HG03354 (cell line): ENCODE measurements around the gene CLEC16A.

Experiments
- ATAC-seq: cut with Tn5 transposase; IDR thresholded peaks from one replicate; pipeline ENCODE4 v1.9.1; 2021; ENCODE audit warnings: mild to moderate bottlenecking; ENCODE audit not compliant: unreplicated experiment, poor library complexity, severe bottlenecking

CLEC16A gene

GRCh38 chr16:11175787-11176341 is 231.5 kb downstream of the CLEC16A start:
- peak; percentile 48 for ATAC-seq

GRCh38 chr16:11177578-11178160 is 233.3 kb downstream of the CLEC16A start:
- ATAC-seq: no peak

- no peak for ATAC-seq
These were observed 234.1 kb downstream of the CLEC16A start for GRCh38 chr16:11178424-11178823.

DNA sequence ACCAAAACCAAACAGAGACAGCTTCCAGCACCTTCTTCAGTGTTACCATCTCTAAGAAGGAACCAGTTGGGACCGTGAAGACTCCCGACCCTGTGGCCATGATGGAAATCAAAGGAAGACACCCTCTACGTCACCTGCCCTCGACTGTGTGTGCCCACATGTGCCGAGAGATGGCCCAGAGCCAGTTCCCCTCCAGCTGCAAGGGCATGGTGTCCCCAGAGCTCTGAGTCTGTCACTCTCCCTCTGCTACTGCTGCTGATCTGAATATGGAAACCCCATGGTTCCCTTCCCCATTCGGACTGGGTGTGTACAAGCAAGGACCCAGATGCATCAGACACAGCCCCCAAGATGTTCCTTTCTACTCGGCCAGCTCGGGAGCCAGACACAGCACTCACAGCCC is 235.2 kb downstream of the CLEC16A start:
- ATAC-seq: no peak

GRCh38 chr16:11180489-11180888 is 236.1 kb downstream of the CLEC16A start:
- no peak for ATAC-seq

DNA sequence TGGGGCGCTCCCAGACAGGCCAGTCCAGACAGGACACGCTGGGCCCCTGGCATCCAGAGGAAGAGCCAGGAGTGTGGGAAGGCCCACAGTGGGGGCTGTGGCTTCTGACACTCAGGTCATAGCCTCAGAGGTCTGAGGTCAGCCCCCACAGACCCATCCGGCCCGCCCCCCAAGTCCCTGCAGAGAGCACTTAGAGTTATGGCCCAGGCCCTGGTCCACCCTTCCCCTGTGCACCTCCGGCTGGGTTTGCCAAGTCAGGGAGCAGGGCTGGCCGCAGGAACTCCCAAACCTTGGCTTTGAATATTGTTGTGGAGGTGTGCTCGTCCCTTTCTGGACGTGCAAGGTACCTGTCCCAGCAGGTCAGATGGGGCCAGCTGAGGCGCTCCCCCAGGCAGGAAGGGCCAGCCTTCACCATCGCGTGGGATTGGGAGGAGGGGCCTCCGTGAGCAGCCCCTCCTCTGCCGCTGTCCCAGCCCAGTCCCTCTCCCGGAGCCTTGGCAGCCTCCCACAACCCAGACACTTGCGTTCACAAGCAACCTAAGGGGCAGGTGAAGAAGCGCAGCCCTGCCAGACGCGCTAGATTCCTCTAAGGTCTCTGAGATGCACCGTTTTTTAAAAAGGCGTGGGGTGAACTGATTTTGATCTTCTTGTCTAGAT is 237.0 kb downstream of the CLEC16A start:
- no peak for ATAC-seq

DNA sequence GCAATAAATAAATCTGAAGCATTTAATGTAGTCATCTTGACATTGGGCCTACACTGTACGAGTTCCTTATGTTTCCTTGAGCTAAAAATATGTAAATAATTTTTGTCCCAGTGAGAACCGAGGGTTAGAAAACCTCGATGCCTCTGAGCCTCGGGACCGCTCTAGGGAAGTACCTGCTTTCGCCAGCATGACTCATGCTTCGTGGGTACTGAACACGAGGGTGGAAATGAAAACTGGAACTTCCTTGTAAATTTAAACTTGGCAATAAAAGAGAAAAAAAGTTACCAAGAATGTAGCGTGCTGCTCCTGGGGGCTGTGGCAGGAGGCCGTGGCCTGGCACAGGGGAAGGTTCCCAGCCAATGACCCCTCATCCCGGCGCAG is 237.5 kb downstream of the CLEC16A start:
- no peak for ATAC-seq

- ATAC-seq: no peak
These were observed 238.0 kb downstream of the CLEC16A start for GRCh38 chr16:11182411-11182810.

DNA sequence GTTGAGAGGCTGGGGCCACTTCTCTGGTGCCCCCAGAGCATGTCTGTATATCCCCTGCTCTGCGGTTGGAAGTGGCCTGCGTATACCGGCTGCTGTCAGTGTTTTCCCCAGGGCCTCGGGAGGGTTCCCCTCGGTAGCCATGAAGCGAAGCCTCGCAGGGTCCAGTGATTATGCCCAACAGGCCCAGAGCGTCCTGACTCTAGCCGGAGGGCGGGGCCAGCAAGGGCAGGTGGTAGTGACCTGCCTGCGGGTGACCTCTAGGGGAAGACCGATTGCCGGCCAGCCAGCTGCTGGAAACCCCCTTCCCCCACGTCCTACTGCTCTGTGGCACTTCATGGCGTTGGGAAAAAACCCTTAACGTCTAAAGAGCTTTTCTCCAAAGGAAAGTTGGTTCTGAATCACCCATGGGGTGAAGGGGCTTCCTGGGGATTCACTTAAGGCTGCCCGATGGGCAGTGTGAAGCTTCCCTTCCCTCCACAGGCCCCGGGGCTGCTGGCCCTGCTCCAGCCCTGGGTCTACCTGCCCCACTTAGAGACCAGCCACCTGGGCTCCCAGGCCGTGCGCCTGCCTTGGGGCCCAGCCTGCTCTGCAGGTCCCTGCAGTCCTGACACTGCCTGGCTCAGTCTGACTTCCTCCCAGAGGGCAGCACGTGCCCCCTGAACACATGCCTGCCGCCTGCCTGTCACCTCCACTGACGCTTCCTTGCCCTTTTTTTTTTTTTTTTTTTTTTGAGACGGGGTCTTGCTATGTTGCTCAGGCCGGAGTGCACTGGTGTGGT is 238.9 kb downstream of the CLEC16A start:
- peak; percentile 58 for ATAC-seq

- ATAC-seq: no peak
These were observed 239.6 kb downstream of the CLEC16A start for GRCh38 chr16:11183951-11184350.

DNA sequence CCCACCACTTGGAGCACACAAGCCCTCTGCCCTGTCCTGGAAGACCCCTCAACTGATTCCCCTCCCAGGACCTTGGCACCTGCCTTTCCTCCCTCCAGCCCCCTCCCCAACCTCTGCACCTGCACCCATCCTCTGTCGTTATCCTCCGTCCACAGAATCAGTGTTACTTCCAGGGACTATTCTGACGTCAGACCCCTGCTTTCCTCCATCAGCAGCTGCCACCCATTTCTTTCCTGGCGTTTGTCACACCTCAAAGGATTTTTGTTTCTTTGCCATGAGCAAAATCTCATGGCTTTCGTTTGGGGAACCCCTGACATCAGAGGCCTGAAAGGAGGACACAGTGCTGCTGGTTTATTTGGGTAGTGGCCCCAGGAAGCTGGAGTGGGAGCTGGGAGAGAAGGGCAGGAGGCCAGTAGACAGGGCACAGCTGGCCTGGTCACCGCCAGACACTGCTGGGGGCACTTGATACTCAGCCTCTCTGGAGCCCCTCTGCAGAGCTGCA is 243.2 kb downstream of the CLEC16A start:
- no peak for ATAC-seq

GRCh38 chr16:11188801-11189740 is 244.7 kb downstream of the CLEC16A start:
- no peak for ATAC-seq

DNA sequence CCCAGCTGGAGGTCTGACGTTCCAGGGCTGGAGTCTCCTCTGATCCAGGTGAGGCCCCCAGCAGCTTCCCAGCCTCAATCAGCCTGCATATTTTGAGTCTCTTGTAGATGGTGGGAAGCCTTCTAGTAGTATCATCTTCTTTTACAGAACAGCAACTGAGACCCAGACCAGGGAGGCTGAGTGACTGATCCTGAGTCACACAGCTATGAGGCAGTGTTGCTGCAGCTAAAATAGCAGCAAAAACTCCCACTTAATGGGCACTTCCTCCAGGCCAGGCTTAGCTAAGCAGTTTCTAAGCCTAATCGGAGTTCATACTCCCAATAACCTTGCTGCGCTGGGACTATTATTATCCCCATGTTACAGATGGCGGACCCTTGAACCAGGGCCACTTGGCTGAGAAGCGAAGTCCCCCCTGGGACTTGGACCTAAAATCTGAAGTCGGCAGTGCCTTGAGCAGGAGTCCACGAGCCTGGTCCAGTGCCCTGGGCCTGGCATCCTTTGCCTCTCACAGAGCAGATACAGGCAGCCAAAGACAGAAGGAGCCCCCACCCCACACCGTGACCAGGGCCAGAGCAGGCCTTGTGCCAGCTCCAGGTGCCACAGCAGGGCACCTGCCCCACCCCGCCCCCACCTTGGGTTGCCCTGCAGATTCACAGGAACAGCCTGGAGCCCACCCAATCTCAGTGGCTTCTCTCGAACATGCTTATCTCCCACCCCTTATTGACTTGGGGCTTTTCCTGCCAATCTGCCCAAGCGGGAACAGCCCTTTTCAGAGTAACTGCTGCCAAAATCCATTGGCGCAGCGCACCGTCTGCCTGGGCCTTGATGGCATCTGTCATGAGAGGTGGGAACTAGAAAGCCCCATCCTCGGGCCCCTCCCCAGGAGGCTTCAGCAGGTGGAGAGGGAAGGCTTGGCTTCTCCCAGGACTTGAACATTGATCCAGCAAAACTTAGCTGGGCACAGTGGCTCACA is 246.5 kb downstream of the CLEC16A start:
- ATAC-seq: no peak

DNA sequence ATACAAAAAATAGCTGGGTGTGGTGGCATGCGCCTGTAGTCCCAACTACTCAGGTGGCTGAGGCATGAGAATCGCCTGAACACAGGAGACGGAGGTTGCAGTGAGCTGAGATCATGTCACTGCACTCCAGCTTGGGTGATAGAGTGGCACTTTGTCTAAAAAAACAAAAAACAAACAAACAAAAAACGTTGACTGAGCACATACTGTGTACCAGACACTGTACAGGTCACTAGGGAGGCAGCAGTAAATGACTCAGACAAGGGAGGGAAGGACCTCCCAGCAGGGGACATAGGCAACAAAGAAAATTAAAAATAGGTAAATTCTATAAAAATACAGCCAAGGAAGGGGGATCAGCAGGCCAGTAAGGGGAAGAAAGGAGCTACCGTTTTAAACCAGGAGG is 247.3 kb downstream of the CLEC16A start:
- no peak for ATAC-seq

- no peak for ATAC-seq
These were observed 249.1 kb downstream of the CLEC16A start for GRCh38 chr16:11193494-11193893.

DNA sequence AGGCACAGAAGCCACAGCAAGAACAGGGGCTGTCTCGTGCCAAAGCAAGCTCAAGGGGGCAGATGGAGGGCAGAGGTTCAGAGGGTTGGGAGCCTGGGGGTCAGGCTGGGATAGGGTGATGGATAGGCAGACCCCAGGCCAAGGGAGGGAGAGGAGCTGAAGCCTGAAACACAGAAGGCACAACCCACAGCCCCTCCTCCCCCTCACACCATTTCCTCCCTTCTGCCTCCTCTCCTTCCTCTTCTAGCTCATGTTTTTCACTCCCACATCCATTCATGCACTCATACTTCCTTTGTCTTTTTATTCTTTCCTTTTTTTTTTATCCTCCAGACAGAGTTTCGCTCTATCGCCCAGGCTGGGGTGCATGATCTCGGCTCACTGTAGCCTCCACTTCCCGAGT is 250.5 kb downstream of the CLEC16A start:
- ATAC-seq: no peak

GRCh38 chr16:11196286-11196828 is 252.0 kb downstream of the CLEC16A start:
- no peak for ATAC-seq

DNA sequence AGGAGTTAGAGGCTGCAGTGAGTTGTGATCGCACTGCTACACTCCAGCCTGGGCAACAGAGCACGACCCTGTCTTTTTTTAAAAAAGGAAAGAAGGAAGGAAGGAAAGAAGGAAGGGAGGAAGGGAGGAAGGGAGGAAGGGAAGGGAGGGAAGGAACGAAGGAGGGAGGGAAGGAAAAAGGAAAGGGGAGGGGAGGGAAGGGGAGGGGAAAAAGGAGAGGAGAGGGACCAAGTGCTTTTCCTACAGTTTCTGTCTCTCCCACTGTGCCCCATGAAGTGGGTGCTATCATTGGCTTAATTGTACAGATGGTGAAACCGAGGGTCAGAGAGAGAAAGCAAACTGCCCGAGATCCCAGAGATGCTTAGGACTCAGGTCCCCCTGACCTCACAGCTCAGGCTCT is 254.0 kb downstream of the CLEC16A start:
- no peak for ATAC-seq
